ENCODE measurements around the gene ZBTB38.

The ZBTB38 gene

GRCh38 chr3:141343077-141343476 is 25.2 kb upstream of the ZBTB38 start:
- DNase-seq, result no peak
- Histone ChIP-seq H3K4me2 (ENCODE audit: low read length) (no peak overlapping the region), H3K4me1 (ENCODE audit: control insufficient read depth, low read depth, low read length) (peaks cover 2% of the 10 kb centered on the region), H4K8ac (ENCODE audit: low read depth, low read length) (no peak overlapping the region), H2BK5ac (ENCODE audit: low read length) (no peak overlapping the region), H3K4me3 (ENCODE audit: low read length) (no peak overlapping the region), H3K79me2 (ENCODE audit: control insufficient read depth, insufficient read depth, low read length) (no peaks in the 10 kb centered on the region), H3K27ac (ENCODE audit: low read depth, low read length) (no peak overlapping the region), H4K5ac (ENCODE audit: low read length) (no peak overlapping the region), H3K9ac (ENCODE audit: low read length) (no peak overlapping the region), H3K36me3 (ENCODE audit: control insufficient read depth, insufficient read depth, low read length) (no peaks in the 10 kb centered on the region), H2AK5ac (ENCODE audit: low read length) (no peak overlapping the region), H3K56ac (ENCODE audit: low read length) (no peak overlapping the region), H3K18ac (ENCODE audit: low read length) (no peak overlapping the region), H3K23ac (ENCODE audit: low read length) (no peak overlapping the region), H2BK15ac (replicated peaks; ENCODE audit: low read depth) (no peak overlapping the region), H3K4ac (ENCODE audit: low read depth, low read length) (no peak overlapping the region), H3K27me3 (ENCODE audit: insufficient read depth, low read length, poor library complexity) (no peaks in the 10 kb centered on the region), H2BK120ac (ENCODE audit: low read depth, low read length) (no peak overlapping the region), H3K79me1 (ENCODE audit: low read length) (no peaks in the 10 kb centered on the region)
- WGBS (ENCODE audit: extremely low coverage, insufficient coverage, low lambda C conversion rate), result no CpG with 5 or more reads among the region's 2 CpGs

GRCh38 chr3:141343865-141344271 is 24.4 kb upstream of the ZBTB38 start:
- Histone ChIP-seq H3K4ac (ENCODE audit: low read depth, low read length) (no peak overlapping the region), H3K27ac (ENCODE audit: low read depth, low read length) (no peak overlapping the region), H3K18ac (ENCODE audit: low read length) (no peak overlapping the region), H4K5ac (ENCODE audit: low read length) (no peak overlapping the region), H2BK15ac (replicated peaks; ENCODE audit: low read depth) (no peak overlapping the region), H3K79me2 (ENCODE audit: control insufficient read depth, insufficient read depth, low read length) (no peaks in the 10 kb centered on the region), H3K36me3 (ENCODE audit: control insufficient read depth, insufficient read depth, low read length) (no peaks in the 10 kb centered on the region), H3K27me3 (ENCODE audit: insufficient read depth, low read length, poor library complexity) (no peaks in the 10 kb centered on the region), H3K4me3 (ENCODE audit: low read length) (no peak overlapping the region), H3K79me1 (ENCODE audit: low read length) (no peaks in the 10 kb centered on the region), H3K4me2 (ENCODE audit: low read length) (no peak overlapping the region), H3K9ac (ENCODE audit: low read length) (no peak overlapping the region), H2BK120ac (ENCODE audit: low read depth, low read length) (no peak overlapping the region), H2BK5ac (ENCODE audit: low read length) (no peak overlapping the region), H4K8ac (ENCODE audit: low read depth, low read length) (no peak overlapping the region), H3K23ac (ENCODE audit: low read length) (no peak overlapping the region), H3K56ac (ENCODE audit: low read length) (no peak overlapping the region), H2AK5ac (ENCODE audit: low read length) (no peak overlapping the region), H3K4me1 (ENCODE audit: control insufficient read depth, low read depth, low read length) (peaks cover 2% of the 10 kb centered on the region)
- DNase-seq, result no peak
- WGBS (ENCODE audit: extremely low coverage, insufficient coverage, low lambda C conversion rate), result no CpG with 5 or more reads among the region's 3 CpGs

GRCh38 chr3:141345528-141345927 is 22.8 kb upstream of the ZBTB38 start:
- DNase-seq, result no peak
- Histone ChIP-seq H3K27ac (ENCODE audit: low read depth, low read length) (no peak overlapping the region), H3K79me1 (ENCODE audit: low read length) (no peaks in the 10 kb centered on the region), H4K8ac (ENCODE audit: low read depth, low read length) (no peak overlapping the region), H3K4me1 (ENCODE audit: control insufficient read depth, low read depth, low read length) (peaks cover 4% of the 10 kb centered on the region), H3K4ac (ENCODE audit: low read depth, low read length) (no peak overlapping the region), H3K27me3 (ENCODE audit: insufficient read depth, low read length, poor library complexity) (no peaks in the 10 kb centered on the region), H3K36me3 (ENCODE audit: control insufficient read depth, insufficient read depth, low read length) (no peaks in the 10 kb centered on the region), H2BK15ac (replicated peaks; ENCODE audit: low read depth) (no peak overlapping the region), H3K23ac (ENCODE audit: low read length) (no peak overlapping the region), H2AK5ac (ENCODE audit: low read length) (no peak overlapping the region), H3K4me2 (ENCODE audit: low read length) (no peak overlapping the region), H3K18ac (ENCODE audit: low read length) (no peak overlapping the region), H3K4me3 (ENCODE audit: low read length) (no peak overlapping the region), H2BK120ac (ENCODE audit: low read depth, low read length) (no peak overlapping the region), H3K9ac (ENCODE audit: low read length) (no peak overlapping the region), H3K56ac (ENCODE audit: low read length) (no peak overlapping the region), H4K5ac (ENCODE audit: low read length) (no peak overlapping the region), H3K79me2 (ENCODE audit: control insufficient read depth, insufficient read depth, low read length) (no peaks in the 10 kb centered on the region), H2BK5ac (ENCODE audit: low read length) (peak overlapping the region; percentile 24)
- no CpG with 5 or more reads among the region's 2 CpGs for WGBS (ENCODE audit: extremely low coverage, insufficient coverage, low lambda C conversion rate)

GRCh38 chr3:141346007-141346406 is 22.3 kb upstream of the ZBTB38 start:
- Histone ChIP-seq H3K79me2 (ENCODE audit: control insufficient read depth, insufficient read depth, low read length) (no peaks in the 10 kb centered on the region), H3K27me3 (ENCODE audit: insufficient read depth, low read length, poor library complexity) (no peaks in the 10 kb centered on the region), H3K36me3 (ENCODE audit: control insufficient read depth, insufficient read depth, low read length) (no peaks in the 10 kb centered on the region), H3K18ac (ENCODE audit: low read length) (no peak overlapping the region), H3K4me1 (ENCODE audit: control insufficient read depth, low read depth, low read length) (peaks cover 4% of the 10 kb centered on the region), H3K4me2 (ENCODE audit: low read length) (no peak overlapping the region), H2BK5ac (ENCODE audit: low read length) (no peak overlapping the region), H4K5ac (ENCODE audit: low read length) (no peak overlapping the region), H2AK5ac (ENCODE audit: low read length) (no peak overlapping the region), H3K27ac (ENCODE audit: low read depth, low read length) (no peak overlapping the region), H2BK120ac (ENCODE audit: low read depth, low read length) (no peak overlapping the region), H3K4me3 (ENCODE audit: low read length) (no peak overlapping the region), H4K8ac (ENCODE audit: low read depth, low read length) (no peak overlapping the region), H3K4ac (ENCODE audit: low read depth, low read length) (no peak overlapping the region), H2BK15ac (replicated peaks; ENCODE audit: low read depth) (no peak overlapping the region), H3K79me1 (ENCODE audit: low read length) (no peaks in the 10 kb centered on the region), H3K23ac (ENCODE audit: low read length) (no peak overlapping the region), H3K56ac (ENCODE audit: low read length) (no peak overlapping the region), H3K9ac (ENCODE audit: low read length) (no peak overlapping the region)
- no peak for DNase-seq
- no CpG with 5 or more reads among the region's 4 CpGs for WGBS (ENCODE audit: extremely low coverage, insufficient coverage, low lambda C conversion rate)

GRCh38 chr3:141346418-141346817 is 21.9 kb upstream of the ZBTB38 start:
- Histone ChIP-seq H3K23ac (ENCODE audit: low read length) (no peak overlapping the region), H3K79me1 (ENCODE audit: low read length) (no peaks in the 10 kb centered on the region), H2BK120ac (ENCODE audit: low read depth, low read length) (no peak overlapping the region), H2AK5ac (ENCODE audit: low read length) (no peak overlapping the region), H3K18ac (ENCODE audit: low read length) (no peak overlapping the region), H3K4me1 (ENCODE audit: control insufficient read depth, low read depth, low read length) (peaks cover 4% of the 10 kb centered on the region), H3K4ac (ENCODE audit: low read depth, low read length) (no peak overlapping the region), H3K36me3 (ENCODE audit: control insufficient read depth, insufficient read depth, low read length) (no peaks in the 10 kb centered on the region), H4K5ac (ENCODE audit: low read length) (no peak overlapping the region), H2BK5ac (ENCODE audit: low read length) (no peak overlapping the region), H3K4me3 (ENCODE audit: low read length) (no peak overlapping the region), H3K79me2 (ENCODE audit: control insufficient read depth, insufficient read depth, low read length) (no peaks in the 10 kb centered on the region), H3K27ac (ENCODE audit: low read depth, low read length) (no peak overlapping the region), H3K27me3 (ENCODE audit: insufficient read depth, low read length, poor library complexity) (no peaks in the 10 kb centered on the region), H3K4me2 (ENCODE audit: low read length) (no peak overlapping the region), H3K9ac (ENCODE audit: low read length) (no peak overlapping the region), H2BK15ac (replicated peaks; ENCODE audit: low read depth) (no peak overlapping the region), H4K8ac (ENCODE audit: low read depth, low read length) (no peak overlapping the region), H3K56ac (ENCODE audit: low read length) (peak overlapping the region; percentile 34)
- no CpG with 5 or more reads among the region's 5 CpGs for WGBS (ENCODE audit: extremely low coverage, insufficient coverage, low lambda C conversion rate)
- DNase-seq, result no peak

GRCh38 chr3:141346839-141347238 is 21.5 kb upstream of the ZBTB38 start:
- H3K27me3 ChIP-seq (ENCODE audit: insufficient read depth, low read length, poor library complexity), result no peaks in the 10 kb centered on the region
- no peak overlapping the region for H2BK120ac ChIP-seq (ENCODE audit: low read depth, low read length)
- no peak overlapping the region for H3K56ac ChIP-seq (ENCODE audit: low read length)
- no peak overlapping the region for H4K5ac ChIP-seq (ENCODE audit: low read length)
- no CpG with 5 or more reads among the region's 5 CpGs for WGBS (ENCODE audit: extremely low coverage, insufficient coverage, low lambda C conversion rate)
- H3K18ac ChIP-seq (ENCODE audit: low read length), result no peak overlapping the region
- H2AK5ac ChIP-seq (ENCODE audit: low read length), result no peak overlapping the region
- no peak overlapping the region for H3K4me2 ChIP-seq (ENCODE audit: low read length)
- H3K4me3 ChIP-seq (ENCODE audit: low read length), result no peak overlapping the region
- no peaks in the 10 kb centered on the region for H3K36me3 ChIP-seq (ENCODE audit: control insufficient read depth, insufficient read depth, low read length)
- H3K79me2 ChIP-seq (ENCODE audit: control insufficient read depth, insufficient read depth, low read length), result no peaks in the 10 kb centered on the region
- H3K4ac ChIP-seq (ENCODE audit: low read depth, low read length), result no peak overlapping the region
- no peak for DNase-seq
- H2BK15ac ChIP-seq (replicated peaks; ENCODE audit: low read depth), result no peak overlapping the region
- H2BK5ac ChIP-seq (ENCODE audit: low read length), result no peak overlapping the region
- H4K8ac ChIP-seq (ENCODE audit: low read depth, low read length), result no peak overlapping the region
- no peak overlapping the region for H3K23ac ChIP-seq (ENCODE audit: low read length)
- H3K27ac ChIP-seq (ENCODE audit: low read depth, low read length), result no peak overlapping the region
- no peak overlapping the region for H3K9ac ChIP-seq (ENCODE audit: low read length)
- H3K79me1 ChIP-seq (ENCODE audit: low read length), result no peaks in the 10 kb centered on the region
- peaks cover 4% of the 10 kb centered on the region for H3K4me1 ChIP-seq (ENCODE audit: control insufficient read depth, low read depth, low read length)
